C4-2B (cell line): Measurements from ENCODE around the gene ZNF839.

ENCODE experiments used
- H3K27ac ChIP-seq: fragments of 450-650 bp; 2 replicates; pipeline ENCODE4 v1.5.1; 2017
- CTCF ChIP-seq: fragments of 450-650 bp; conservative IDR thresholded peaks from 2 replicates; pipeline ENCODE4 v1.5.1; 2017; ENCODE audit warnings: mild to moderate bottlenecking
- ZFX ChIP-seq: fragments of 450-650 bp; IDR thresholded peaks from 2 replicates; pipeline ENCODE4 v1.6.1; 2017

The ZNF839 gene

GRCh38 chr14:102356280-102356679 is 36.7 kb downstream of the ZNF839 start:
- TF ChIP-seq ZFX: no peak
- TF ChIP-seq CTCF: no peak
- H3K27ac ChIP-seq: no peak overlapping the region

- TF ChIP-seq ZFX (no peak), CTCF (no peak)
- H3K27ac ChIP-seq: no peak overlapping the region
Measured at GRCh38 chr14:102359341-102359740, 39.8 kb downstream of the ZNF839 start.

- no peak overlapping the region for H3K27ac ChIP-seq
- TF ChIP-seq CTCF (no peak), ZFX (no peak)
Measured at GRCh38 chr14:102360388-102360787, 40.8 kb downstream of the ZNF839 start.

GRCh38 chr14:102362084-102362483 is 42.5 kb downstream of the ZNF839 start:
- peak overlapping the region; percentile 86 for H3K27ac ChIP-seq
- no peak for TF ChIP-seq CTCF
- no peak for TF ChIP-seq ZFX

- TF ChIP-seq CTCF: no peak
- TF ChIP-seq ZFX: no peak
- H3K27ac ChIP-seq: peak within 1 kb of the TSS; percentile 86
Measured at GRCh38 chr14:102362545-102363181, 43.1 kb downstream of the ZNF839 start, which contains the start of the genes CINP and TECPR2. Gene CINP, minus strand, starts transcription at chr14:102362890. Its CDS starts 39 bp downstream, at chr14:102362851. Gene TECPR2, plus strand, starts transcription at chr14:102362941. Its CDS starts 13,781 bp downstream, at chr14:102376722.

- peak; percentile 66 for TF ChIP-seq ZFX
- TF ChIP-seq CTCF: no peak
- H3K27ac ChIP-seq: peak overlapping the region; percentile 86
Measured at GRCh38 chr14:102363182-102363943, 43.8 kb downstream of the ZNF839 start.

- TF ChIP-seq CTCF (no peak), ZFX (no peak)
- no peak overlapping the region for H3K27ac ChIP-seq
Measured at GRCh38 chr14:102370305-102370809, 50.8 kb downstream of the ZNF839 start.
